ENCODE data around the gene PET117.
"Not testable (repeated sequence)": the region's sequence is repeated elsewhere in the genome, so short reads cannot be mapped to it uniquely, and the experiment has no call there.

PET117 gene

DNA sequence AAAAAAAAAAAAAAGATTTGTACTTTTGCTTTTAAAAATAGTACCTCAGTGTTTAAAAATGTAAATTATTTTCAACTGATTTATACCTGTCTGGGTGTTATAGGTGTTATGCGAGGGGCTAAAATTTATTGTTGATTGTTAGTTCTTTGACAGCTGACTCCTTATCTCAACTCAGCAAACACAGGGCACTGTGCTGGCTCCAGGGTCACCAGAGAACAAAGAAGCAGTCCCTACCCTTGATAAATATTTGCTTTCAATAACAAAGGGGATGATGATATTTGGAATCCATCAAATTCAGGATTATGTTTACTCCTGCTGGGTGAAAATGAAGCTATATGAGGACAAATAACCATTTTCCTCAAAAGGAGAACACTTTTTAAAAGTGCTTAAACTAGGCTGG is 34.2 kb upstream of the PET117 start:
- H3K9me3 ChIP-seq (ENCODE audit: low read length): no peaks in the 10 kb centered on the region
- no peaks in the 10 kb centered on the region for H3K27me3 ChIP-seq (ENCODE audit: control insufficient read depth in 1 of 2, insufficient read depth in 2 of 2, low read length in 2 of 2)
- no peaks in the 10 kb centered on the region for H3K4me1 ChIP-seq (ENCODE audit: insufficient read depth, low read length)
- H3K27ac ChIP-seq (ENCODE audit: low read depth, low read length): no peak overlapping the region
- H3K4me3 ChIP-seq (ENCODE audit: low read depth in 1 of 2, low read length in 2 of 2): no peak overlapping the region
- H3K9ac ChIP-seq (ENCODE audit: low read length): no peak overlapping the region
- no peaks in the 10 kb centered on the region for H3K36me3 ChIP-seq (ENCODE audit: insufficient read depth, low read length)

GRCh38 chr20:18108326-18108725 is 29.3 kb upstream of the PET117 start:
- Histone ChIP-seq H3K4me1 (ENCODE audit: insufficient read depth, low read length) (no peaks in the 10 kb centered on the region), H3K27me3 (ENCODE audit: control insufficient read depth in 1 of 2, insufficient read depth in 2 of 2, low read length in 2 of 2) (no peaks in the 10 kb centered on the region), H3K9me3 (ENCODE audit: low read length) (no peaks in the 10 kb centered on the region), H3K9ac (ENCODE audit: low read length) (no peak overlapping the region), H3K27ac (ENCODE audit: low read depth, low read length) (no peak overlapping the region), H3K36me3 (ENCODE audit: insufficient read depth, low read length) (no peaks in the 10 kb centered on the region), H3K4me3 (ENCODE audit: low read depth in 1 of 2, low read length in 2 of 2) (no peak overlapping the region)

GRCh38 chr20:18128574-18128973 is 9.1 kb upstream of the PET117 start:
- H3K36me3 ChIP-seq (ENCODE audit: insufficient read depth, low read length); H3K27me3 ChIP-seq (ENCODE audit: control insufficient read depth in 1 of 2, insufficient read depth in 2 of 2, low read length in 2 of 2); H3K9me3 ChIP-seq (ENCODE audit: low read length); H3K9ac ChIP-seq (ENCODE audit: low read length); H3K27ac ChIP-seq (ENCODE audit: low read depth, low read length); H3K4me3 ChIP-seq (ENCODE audit: low read depth in 1 of 2, low read length in 2 of 2); H3K4me1 ChIP-seq (ENCODE audit: insufficient read depth, low read length): not testable (repeated sequence)

DNA sequence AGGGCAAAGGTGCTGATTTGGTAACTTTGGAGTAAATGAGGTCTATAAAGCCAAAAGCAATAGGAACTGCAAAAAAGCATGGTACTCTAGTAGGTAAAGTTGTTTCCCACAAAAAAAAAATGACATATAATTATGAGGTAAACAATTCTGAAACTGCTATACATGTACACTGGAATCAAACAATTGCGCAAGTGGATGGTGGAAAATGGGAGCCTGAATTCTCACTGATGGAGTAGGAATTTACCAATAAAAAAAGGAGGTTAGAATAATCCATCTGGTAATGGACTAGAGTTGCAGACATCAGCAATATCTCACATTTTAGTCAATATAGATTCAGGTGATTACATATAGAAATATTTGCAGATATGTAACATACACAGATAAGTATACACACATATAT is 5.0 kb upstream of the PET117 start:
- no peaks in the 10 kb centered on the region for H3K36me3 ChIP-seq (ENCODE audit: insufficient read depth, low read length)
- H3K4me3 ChIP-seq (ENCODE audit: low read depth in 1 of 2, low read length in 2 of 2): no peak overlapping the region
- H3K4me1 ChIP-seq (ENCODE audit: insufficient read depth, low read length): peaks cover 4% of the 10 kb centered on the region
- H3K9me3 ChIP-seq (ENCODE audit: low read length): no peaks in the 10 kb centered on the region
- H3K9ac ChIP-seq (ENCODE audit: low read length): no peak overlapping the region
- no peak overlapping the region for H3K27ac ChIP-seq (ENCODE audit: low read depth, low read length)
- no peaks in the 10 kb centered on the region for H3K27me3 ChIP-seq (ENCODE audit: control insufficient read depth in 1 of 2, insufficient read depth in 2 of 2, low read length in 2 of 2)

DNA sequence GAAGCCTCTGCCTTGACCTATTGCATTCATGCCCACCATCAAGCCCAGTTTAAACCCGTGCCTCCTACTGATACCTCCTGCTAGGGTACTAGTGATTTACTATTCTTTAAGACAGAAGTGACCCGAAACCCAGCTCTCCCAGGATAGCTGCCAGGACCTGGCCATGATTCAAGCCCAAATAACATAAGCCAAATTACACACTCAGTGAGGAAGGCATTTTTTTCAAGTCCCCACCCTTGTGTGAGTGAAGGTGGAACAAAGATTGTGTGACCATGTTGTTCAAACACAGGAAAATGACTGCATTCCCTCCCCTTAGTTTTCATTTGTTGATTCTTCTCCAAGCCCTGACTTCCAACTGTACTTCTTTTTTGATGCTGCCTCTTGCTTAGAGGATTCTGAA is 3.7 kb upstream of the PET117 start:
- no peak overlapping the region for H3K9ac ChIP-seq (ENCODE audit: low read length)
- H3K4me1 ChIP-seq (ENCODE audit: insufficient read depth, low read length): peaks cover 11% of the 10 kb centered on the region
- no peaks in the 10 kb centered on the region for H3K9me3 ChIP-seq (ENCODE audit: low read length)
- no peaks in the 10 kb centered on the region for H3K36me3 ChIP-seq (ENCODE audit: insufficient read depth, low read length)
- no peak overlapping the region for H3K27ac ChIP-seq (ENCODE audit: low read depth, low read length)
- no peak overlapping the region for H3K4me3 ChIP-seq (ENCODE audit: low read depth in 1 of 2, low read length in 2 of 2)
- no peaks in the 10 kb centered on the region for H3K27me3 ChIP-seq (ENCODE audit: control insufficient read depth in 1 of 2, insufficient read depth in 2 of 2, low read length in 2 of 2)

- H3K4me3 ChIP-seq (ENCODE audit: low read depth in 1 of 2, low read length in 2 of 2): peak overlapping the region; percentile 94 to 96
- H3K36me3 ChIP-seq (ENCODE audit: insufficient read depth, low read length): peaks cover 10% of the 10 kb centered on the region
- H3K4me1 ChIP-seq (ENCODE audit: insufficient read depth, low read length): peaks cover 21% of the 10 kb centered on the region
- no peaks in the 10 kb centered on the region for H3K27me3 ChIP-seq (ENCODE audit: control insufficient read depth in 1 of 2, insufficient read depth in 2 of 2, low read length in 2 of 2)
- H3K27ac ChIP-seq (ENCODE audit: low read depth, low read length): peak overlapping the region; percentile 77
- H3K9me3 ChIP-seq (ENCODE audit: low read length): no peaks in the 10 kb centered on the region
- H3K9ac ChIP-seq (ENCODE audit: low read length): peak overlapping the region; percentile 85
Measured at GRCh38 chr20:18138266-18138582, 561 bp downstream of the PET117 start.

DNA sequence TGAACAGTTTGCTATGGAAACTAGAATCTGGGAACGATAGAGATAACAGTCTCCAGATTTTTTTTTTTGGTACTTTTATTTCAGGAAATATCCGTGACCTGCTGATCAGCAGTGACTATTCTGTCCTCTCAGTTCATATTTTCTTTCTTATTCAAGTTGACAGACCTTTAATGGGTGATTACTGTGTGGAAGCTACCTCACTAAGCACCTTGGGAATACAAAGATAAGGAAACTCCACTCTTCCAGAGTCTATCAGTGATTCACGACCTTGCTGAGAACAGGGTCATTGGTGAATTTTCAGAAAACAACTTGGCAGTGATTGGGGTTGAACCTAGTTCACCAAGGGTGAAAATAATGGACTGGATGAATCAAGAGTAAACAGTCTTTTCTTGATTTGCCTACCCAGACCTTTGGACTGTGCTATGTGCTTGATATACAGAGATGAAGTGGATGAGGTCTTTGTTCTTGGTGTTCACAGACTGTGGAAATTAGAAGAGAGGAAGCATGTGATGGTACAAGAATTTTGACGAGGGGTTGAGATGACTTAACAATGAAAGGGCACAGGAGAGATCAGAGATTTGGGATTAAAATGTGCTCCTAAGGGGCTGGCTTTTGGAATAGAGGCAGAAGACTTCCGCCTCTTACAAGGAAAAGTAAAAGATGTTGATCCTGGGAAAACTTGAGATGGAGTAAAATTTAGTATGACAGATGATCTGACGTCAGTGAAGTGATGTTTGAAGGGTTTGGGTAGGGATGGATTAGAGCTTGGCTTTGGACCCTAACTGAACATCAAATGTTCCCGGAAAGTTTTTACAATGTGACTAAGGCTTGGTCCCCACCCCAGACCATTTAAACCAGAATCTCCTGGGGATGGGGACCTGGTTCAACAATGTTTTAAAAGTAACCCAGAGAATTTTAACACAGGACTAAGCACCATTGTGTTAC is 1.2 kb downstream of the PET117 start:
- no peaks in the 10 kb centered on the region for H3K27me3 ChIP-seq (ENCODE audit: control insufficient read depth in 1 of 2, insufficient read depth in 2 of 2, low read length in 2 of 2)
- H3K9ac ChIP-seq (ENCODE audit: low read length): peak overlapping the region; percentile 85
- peaks cover 10% of the 10 kb centered on the region for H3K36me3 ChIP-seq (ENCODE audit: insufficient read depth, low read length)
- H3K9me3 ChIP-seq (ENCODE audit: low read length): no peaks in the 10 kb centered on the region
- peak overlapping the region; percentile 77 for H3K27ac ChIP-seq (ENCODE audit: low read depth, low read length)
- peak overlapping the region; percentile 94 to 96 for H3K4me3 ChIP-seq (ENCODE audit: low read depth in 1 of 2, low read length in 2 of 2)
- peaks cover 21% of the 10 kb centered on the region for H3K4me1 ChIP-seq (ENCODE audit: insufficient read depth, low read length)

GRCh38 chr20:18139832-18140231 is 2.2 kb downstream of the PET117 start:
- Histone ChIP-seq H3K4me3 (ENCODE audit: low read depth in 1 of 2, low read length in 2 of 2) (peak overlapping the region in 1 of 2 donors; percentile 15), H3K4me1 (ENCODE audit: insufficient read depth, low read length) (peaks cover 21% of the 10 kb centered on the region), H3K9ac (ENCODE audit: low read length) (no peak overlapping the region), H3K36me3 (ENCODE audit: insufficient read depth, low read length) (peaks cover 17% of the 10 kb centered on the region), H3K27me3 (ENCODE audit: control insufficient read depth in 1 of 2, insufficient read depth in 2 of 2, low read length in 2 of 2) (no peaks in the 10 kb centered on the region), H3K9me3 (ENCODE audit: low read length) (no peaks in the 10 kb centered on the region), H3K27ac (ENCODE audit: low read depth, low read length) (no peak overlapping the region)

DNA sequence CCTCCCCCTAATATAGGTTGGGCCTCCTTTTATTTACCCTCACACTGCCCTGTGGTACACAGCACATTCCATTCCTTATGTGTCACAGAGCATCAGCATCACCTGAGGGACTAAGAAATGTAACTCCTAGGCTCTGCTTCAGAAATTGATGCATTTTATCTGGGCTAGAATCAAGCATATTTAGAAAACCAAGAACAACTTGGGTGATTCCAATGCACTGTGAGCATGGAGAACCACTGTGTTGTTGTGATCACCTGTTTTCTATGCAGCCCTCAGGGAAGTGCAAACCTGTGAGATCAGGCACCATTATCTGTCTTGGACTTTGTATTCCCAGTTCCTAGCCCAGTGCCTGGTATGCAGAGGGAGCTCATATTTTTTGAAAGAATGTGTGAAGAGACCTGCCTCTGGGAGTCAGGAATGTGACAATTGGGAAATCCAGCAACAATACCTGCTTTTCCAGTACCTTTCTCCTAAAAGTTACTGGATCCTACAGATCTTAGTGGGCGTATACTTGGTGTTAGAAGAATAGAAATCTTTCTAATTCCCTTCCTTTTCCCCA is 7.0 kb downstream of the PET117 start:
- H3K4me3 ChIP-seq (ENCODE audit: low read depth in 1 of 2, low read length in 2 of 2): no peak overlapping the region
- H3K36me3 ChIP-seq (ENCODE audit: insufficient read depth, low read length): peaks cover 35% of the 10 kb centered on the region
- peaks cover 3% of the 10 kb centered on the region for H3K4me1 ChIP-seq (ENCODE audit: insufficient read depth, low read length)
- no peaks in the 10 kb centered on the region for H3K9me3 ChIP-seq (ENCODE audit: low read length)
- H3K27ac ChIP-seq (ENCODE audit: low read depth, low read length): no peak overlapping the region
- no peaks in the 10 kb centered on the region for H3K27me3 ChIP-seq (ENCODE audit: control insufficient read depth in 1 of 2, insufficient read depth in 2 of 2, low read length in 2 of 2)
- no peak overlapping the region for H3K9ac ChIP-seq (ENCODE audit: low read length)

DNA sequence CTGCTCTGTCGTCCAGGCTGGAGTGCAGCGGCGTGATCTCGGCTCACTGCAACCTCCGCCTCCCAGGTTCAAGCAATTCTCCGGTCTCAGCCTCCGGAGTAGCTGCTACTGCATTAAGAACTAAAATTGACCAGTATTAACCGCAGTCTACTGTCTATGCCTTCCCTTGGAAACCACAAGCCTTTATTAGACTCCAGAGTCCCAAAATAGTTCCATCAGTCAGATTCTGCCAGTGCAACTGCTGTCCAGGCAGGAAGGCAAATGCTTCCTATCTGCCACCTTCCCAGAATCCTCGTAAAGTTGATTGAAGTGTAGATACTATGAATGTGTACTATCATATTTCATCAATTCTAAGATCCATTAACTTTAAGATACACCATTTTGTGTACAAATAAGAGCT is 16.7 kb downstream of the PET117 start:
- H3K4me3 ChIP-seq (ENCODE audit: low read depth in 1 of 2, low read length in 2 of 2): no peak overlapping the region
- no peaks in the 10 kb centered on the region for H3K4me1 ChIP-seq (ENCODE audit: insufficient read depth, low read length)
- peaks cover 30% of the 10 kb centered on the region for H3K36me3 ChIP-seq (ENCODE audit: insufficient read depth, low read length)
- no peaks in the 10 kb centered on the region for H3K27me3 ChIP-seq (ENCODE audit: control insufficient read depth in 1 of 2, insufficient read depth in 2 of 2, low read length in 2 of 2)
- no peak overlapping the region for H3K27ac ChIP-seq (ENCODE audit: low read depth, low read length)
- no peaks in the 10 kb centered on the region for H3K9me3 ChIP-seq (ENCODE audit: low read length)
- no peak overlapping the region for H3K9ac ChIP-seq (ENCODE audit: low read length)

- H3K27me3 ChIP-seq (ENCODE audit: control insufficient read depth in 1 of 2, insufficient read depth in 2 of 2, low read length in 2 of 2): no peaks in the 10 kb centered on the region
- no peaks in the 10 kb centered on the region for H3K9me3 ChIP-seq (ENCODE audit: low read length)
- peaks cover 26% of the 10 kb centered on the region for H3K36me3 ChIP-seq (ENCODE audit: insufficient read depth, low read length)
Measured at GRCh38 chr20:18156045-18156444, 18.4 kb downstream of the PET117 start.

GRCh38 chr20:18164356-18164755 is 26.7 kb downstream of the PET117 start:
- no peak overlapping the region for H3K9ac ChIP-seq (ENCODE audit: low read length)
- no peaks in the 10 kb centered on the region for H3K4me1 ChIP-seq (ENCODE audit: insufficient read depth, low read length)
- H3K9me3 ChIP-seq (ENCODE audit: low read length): no peaks in the 10 kb centered on the region
- H3K27ac ChIP-seq (ENCODE audit: low read depth, low read length): no peak overlapping the region
- no peak overlapping the region for H3K4me3 ChIP-seq (ENCODE audit: low read depth in 1 of 2, low read length in 2 of 2)
- no peaks in the 10 kb centered on the region for H3K27me3 ChIP-seq (ENCODE audit: control insufficient read depth in 1 of 2, insufficient read depth in 2 of 2, low read length in 2 of 2)
- peaks cover 31% of the 10 kb centered on the region for H3K36me3 ChIP-seq (ENCODE audit: insufficient read depth, low read length)

More at GRCh38 chr20:18156045-18156444, 18.4 kb downstream of the PET117 start:
- Histone ChIP-seq H3K9ac (ENCODE audit: low read length) (no peak overlapping the region), H3K4me3 (ENCODE audit: low read depth in 1 of 2, low read length in 2 of 2) (no peak overlapping the region), H3K4me1 (ENCODE audit: insufficient read depth, low read length) (no peaks in the 10 kb centered on the region), H3K27ac (ENCODE audit: low read depth, low read length) (no peak overlapping the region)
